ENCODE results near the gene MMP15. TPM values are rescaled to one million over a fixed set of nuclear protein-coding genes. Genes with fewer than 3 reads are reported as not detected.
"Not testable (repeated sequence)": the region's sequence is repeated elsewhere in the genome, so short reads cannot be mapped to it uniquely, and the experiment has no call there.

Gene MMP15
- total RNA-seq, 1 experiment from 2014 or later = 3.5 TPM

- H3K4me3 ChIP-seq = no peak overlapping the region
- H3K9me3 ChIP-seq (replicated peaks) = no peaks in the 10 kb centered on the region
- no peaks in the 10 kb centered on the region for H3K36me3 ChIP-seq
- no peak overlapping the region for H3K27ac ChIP-seq
- H3K27me3 ChIP-seq = no peaks in the 10 kb centered on the region
- DNase-seq = no peak
- no peaks in the 10 kb centered on the region for H3K4me1 ChIP-seq
Observed at GRCh38 chr16:58085584-58086251, 60.2 kb downstream of the MMP15 start.

DNA sequence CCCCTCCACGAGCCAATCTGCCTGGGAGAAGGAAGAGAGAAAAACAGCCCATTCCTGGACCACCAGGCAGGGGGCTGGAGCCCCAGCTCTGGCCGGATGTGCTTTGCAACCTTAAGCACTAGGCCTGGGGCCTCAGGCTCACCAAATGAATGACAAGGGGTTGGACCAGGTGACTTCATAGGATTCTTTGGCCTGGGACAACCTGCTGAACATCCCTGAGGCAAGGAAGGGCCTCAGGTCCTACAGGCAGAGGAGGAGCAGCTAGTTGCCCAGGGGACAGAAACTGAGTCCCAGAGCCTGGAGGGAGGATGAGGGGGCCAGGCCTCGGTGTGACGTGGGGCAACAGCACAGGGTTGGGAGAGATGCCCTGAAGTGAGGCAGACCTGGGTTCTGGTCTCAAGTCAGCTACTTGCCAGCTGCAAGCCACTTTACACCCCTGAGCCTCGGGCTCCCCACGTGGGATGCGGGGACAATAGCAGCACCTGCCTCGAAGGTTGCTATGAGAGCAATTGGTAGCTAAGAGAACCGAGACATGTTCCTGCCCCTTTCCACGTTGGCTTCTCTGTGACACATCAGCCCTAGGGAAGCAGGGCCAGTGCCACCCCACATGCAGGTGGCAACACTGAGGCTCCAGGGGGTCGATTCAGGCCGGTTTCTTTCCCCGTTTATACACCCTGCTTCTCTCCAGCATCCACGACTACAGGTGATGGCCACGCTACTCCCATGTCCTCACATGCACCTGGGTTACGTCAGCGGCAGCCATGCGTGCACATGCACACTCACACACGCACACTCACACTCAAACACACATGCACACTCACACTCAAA is 61.0 kb downstream of the MMP15 start:
- no peaks in the 10 kb centered on the region for H3K4me1 ChIP-seq
- DNase-seq = no peak
- H3K36me3 ChIP-seq = no peaks in the 10 kb centered on the region
- H3K27ac ChIP-seq = no peak overlapping the region
- no peak overlapping the region for H3K4me3 ChIP-seq
- no peaks in the 10 kb centered on the region for H3K27me3 ChIP-seq
- no peaks in the 10 kb centered on the region for H3K9me3 ChIP-seq (replicated peaks)

DNA sequence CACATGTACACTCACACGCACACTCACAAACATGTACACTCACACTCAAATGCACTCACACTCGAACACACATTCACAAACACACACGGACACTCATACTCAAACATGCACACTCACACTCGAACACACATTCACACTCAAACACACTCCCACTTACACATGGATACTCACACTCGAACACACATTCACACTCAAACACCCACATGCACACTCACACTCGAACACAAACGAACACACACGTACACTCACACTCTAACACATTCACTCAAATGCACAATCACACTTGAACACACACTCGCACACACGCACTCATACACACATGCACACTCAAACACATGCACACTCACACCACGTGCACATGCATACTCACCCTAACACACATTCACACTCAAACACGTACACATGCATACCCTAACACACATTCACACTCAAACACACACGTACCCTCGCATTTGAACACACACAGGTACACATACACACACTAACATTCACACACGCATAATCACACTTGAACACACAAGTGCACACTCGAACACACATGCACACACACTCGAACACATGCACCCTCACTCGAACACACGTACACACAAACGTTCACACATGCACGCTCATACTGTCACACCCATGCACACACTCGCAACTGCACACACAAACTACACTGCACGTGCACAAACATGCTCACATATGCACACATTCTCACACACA is 61.8 kb downstream of the MMP15 start:
- DNase-seq = no peak

GRCh38 chr16:58088091-58088490 is 62.5 kb downstream of the MMP15 start:
- H3K4me3 ChIP-seq = no peak overlapping the region
- DNase-seq = no peak

More for the DNA sequence above, 61.8 kb downstream of the MMP15 start:
- Histone ChIP-seq H3K4me3 (no peak overlapping the region), H3K27me3 (no peaks in the 10 kb centered on the region), H3K27ac (no peak overlapping the region), H3K4me1 (no peaks in the 10 kb centered on the region), H3K9me3 (replicated peaks) (no peaks in the 10 kb centered on the region), H3K36me3 (no peaks in the 10 kb centered on the region)

DNA sequence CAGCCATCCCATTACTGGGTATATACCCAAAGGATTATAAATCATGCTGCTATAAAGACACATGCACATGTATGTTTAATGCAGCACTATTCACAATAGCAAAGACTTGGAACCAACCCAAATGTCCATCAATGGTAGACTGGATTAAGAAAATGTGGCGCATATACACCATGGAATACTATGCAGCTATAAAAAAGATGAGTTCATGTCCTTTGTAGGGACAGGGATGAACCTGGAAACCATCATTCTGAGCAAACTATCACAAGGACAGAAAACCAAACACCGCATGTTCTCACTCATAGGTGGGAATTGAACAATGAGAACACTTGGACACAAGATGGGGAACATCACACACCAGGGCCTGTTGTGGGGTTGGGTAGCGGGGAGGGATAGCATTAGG is 64.8 kb downstream of the MMP15 start:
- not testable (repeated sequence) for H3K9me3 ChIP-seq (replicated peaks); H3K27me3 ChIP-seq; DNase-seq

More at GRCh38 chr16:58088091-58088490, 62.5 kb downstream of the MMP15 start:
- H3K36me3 ChIP-seq = no peaks in the 10 kb centered on the region
- no peaks in the 10 kb centered on the region for H3K4me1 ChIP-seq
- H3K27ac ChIP-seq = no peak overlapping the region
- no peaks in the 10 kb centered on the region for H3K9me3 ChIP-seq (replicated peaks)
- H3K27me3 ChIP-seq = no peaks in the 10 kb centered on the region

DNA sequence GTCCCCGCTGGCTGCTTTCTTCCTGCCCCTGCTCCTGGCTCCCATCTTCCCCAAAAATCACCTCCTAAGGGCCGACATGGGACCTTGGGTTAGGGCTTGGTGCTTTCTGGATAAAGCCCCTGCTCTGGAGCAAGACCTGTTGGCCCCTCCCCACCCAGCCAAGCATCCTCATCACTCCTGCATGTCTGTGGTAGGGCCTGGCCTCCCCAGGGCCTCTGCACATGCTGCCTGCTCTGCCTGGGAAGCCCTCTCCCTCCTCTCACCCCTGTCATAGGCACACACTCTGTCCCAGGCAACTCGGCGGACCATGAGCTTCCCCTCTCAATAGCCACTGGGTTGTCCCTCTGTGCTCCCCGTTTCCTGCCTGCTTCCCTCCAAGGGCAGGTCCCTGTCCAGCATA is 68.5 kb downstream of the MMP15 start:
- no peaks in the 10 kb centered on the region for H3K36me3 ChIP-seq
- no peak overlapping the region for H3K27ac ChIP-seq
- no peaks in the 10 kb centered on the region for H3K27me3 ChIP-seq
- no peak overlapping the region for H3K4me3 ChIP-seq
- peaks cover 6% of the 10 kb centered on the region for H3K4me1 ChIP-seq
- no peak for DNase-seq
- no peaks in the 10 kb centered on the region for H3K9me3 ChIP-seq (replicated peaks)

More for the DNA sequence above, 64.8 kb downstream of the MMP15 start:
- not testable (repeated sequence) for H3K4me1 ChIP-seq, H3K36me3 ChIP-seq, H3K4me3 ChIP-seq, H3K27ac ChIP-seq

DNA sequence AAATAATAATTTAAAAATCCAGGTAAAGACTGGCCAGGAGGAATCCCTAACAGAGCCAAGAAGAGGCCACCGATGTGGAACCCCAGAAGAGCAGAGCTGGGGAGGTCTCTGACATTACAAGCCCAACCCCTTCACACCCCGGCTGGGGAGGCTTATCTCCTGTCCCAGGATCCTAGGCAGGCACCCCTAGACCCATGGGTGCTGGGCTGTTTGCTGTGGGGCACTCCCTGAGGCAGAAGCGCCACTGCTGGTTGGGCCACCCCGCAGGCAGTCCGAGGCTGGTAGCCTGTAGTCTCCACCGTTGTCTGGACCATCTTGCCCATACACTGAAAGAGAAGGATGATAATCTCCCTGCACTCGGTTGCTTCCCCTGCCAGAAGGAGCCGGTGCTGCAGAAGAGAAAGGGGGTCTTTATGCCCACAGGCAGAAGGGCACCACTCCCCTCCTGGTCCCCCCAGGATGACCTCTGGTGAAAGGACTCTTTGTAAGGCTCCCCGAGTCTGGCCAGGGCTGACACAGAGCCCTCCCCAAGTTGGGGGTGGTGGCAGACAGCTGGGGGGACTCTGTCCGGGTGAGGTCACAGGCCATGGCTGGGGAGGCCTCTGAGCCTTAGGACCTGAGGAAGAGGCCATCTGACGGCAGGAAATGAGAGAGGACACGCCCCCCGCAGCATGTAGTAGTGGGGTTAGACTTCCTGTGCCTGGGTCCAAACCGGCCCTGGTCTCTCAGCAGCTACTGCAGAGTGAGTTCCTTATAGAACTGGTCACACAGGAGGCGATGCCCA is 69.4 kb downstream of the MMP15 start:
- Histone ChIP-seq H3K9me3 (replicated peaks) (no peaks in the 10 kb centered on the region), H3K27ac (no peak overlapping the region), H3K4me3 (no peak overlapping the region), H3K27me3 (no peaks in the 10 kb centered on the region), H3K36me3 (no peaks in the 10 kb centered on the region), H3K4me1 (peaks cover 15% of the 10 kb centered on the region)
- no peak for DNase-seq

DNA sequence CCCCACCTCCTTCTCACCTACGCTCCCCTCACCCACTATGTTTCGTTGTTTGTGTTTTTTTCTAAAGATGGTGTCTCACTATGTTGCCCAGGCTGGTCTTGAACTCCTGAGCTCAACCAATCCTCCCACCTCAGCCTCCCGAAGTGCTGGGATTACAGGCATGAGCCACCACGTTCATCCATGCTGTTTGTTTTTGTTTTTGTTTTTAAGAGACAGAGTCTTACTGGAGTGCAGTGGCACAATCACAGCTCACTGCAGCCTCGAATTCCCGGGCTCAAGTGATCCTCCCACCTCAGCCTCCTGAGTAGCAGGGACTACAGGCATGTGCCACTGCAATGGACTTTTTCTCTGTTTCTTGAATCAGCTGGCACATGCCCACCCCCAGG is 70.0 kb downstream of the MMP15 start:
- peaks cover 18% of the 10 kb centered on the region for H3K4me1 ChIP-seq
- not testable (repeated sequence) for H3K27ac ChIP-seq; H3K36me3 ChIP-seq; H3K27me3 ChIP-seq; H3K4me3 ChIP-seq; DNase-seq; H3K9me3 ChIP-seq (replicated peaks)

DNA sequence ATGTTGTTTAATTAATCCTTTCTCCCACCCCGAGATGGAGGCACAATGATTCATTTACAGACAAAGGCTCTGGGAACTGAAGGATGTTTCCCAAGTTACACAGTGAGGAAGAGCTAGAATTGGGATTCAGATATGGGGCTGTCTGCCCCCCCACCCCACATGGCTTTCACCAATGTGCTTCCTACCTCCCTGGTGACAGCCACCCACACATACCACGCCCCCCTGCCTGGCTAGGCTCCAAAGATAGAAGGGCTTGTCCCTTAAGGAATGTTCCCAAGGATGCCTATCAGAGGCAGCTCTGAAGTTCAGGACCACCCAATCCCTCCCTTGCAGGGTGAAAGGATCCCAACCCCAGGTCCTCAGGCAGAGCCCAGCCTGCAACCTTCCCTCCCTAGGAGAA is 70.7 kb downstream of the MMP15 start:
- no peaks in the 10 kb centered on the region for H3K36me3 ChIP-seq
- no peak overlapping the region for H3K27ac ChIP-seq
- H3K9me3 ChIP-seq (replicated peaks) = no peaks in the 10 kb centered on the region
- peaks cover 18% of the 10 kb centered on the region for H3K4me1 ChIP-seq
- no peak for DNase-seq
- no peak overlapping the region for H3K4me3 ChIP-seq
- H3K27me3 ChIP-seq = no peaks in the 10 kb centered on the region

Other genes starting within 250 kb of the MMP15 start
- 11.4 and 11.8 TPM in 2 replicates for gene KIFC3, start 223.3 kb upstream of the MMP15 start, total RNA-seq (2014; rRNA removed; shearing (Covaris generic))
- gene CNGB1, start 54.6 kb upstream of the MMP15 start, total RNA-seq (2014; rRNA removed; shearing (Covaris generic)) = not detected in 2 replicates
- 5.6 and 5.7 TPM in 2 replicates for gene ZNF319, start 25.1 kb upstream of the MMP15 start, total RNA-seq (2014; rRNA removed; shearing (Covaris generic))
- gene USB1, start 24.3 kb upstream of the MMP15 start, total RNA-seq (2014; rRNA removed; shearing (Covaris generic)) = 20.4 and 21.1 TPM in 2 replicates
- 116 and 119 TPM in 2 replicates for gene CFAP20, start 103.6 kb downstream of the MMP15 start, total RNA-seq (2014; rRNA removed; shearing (Covaris generic))
- 73.4 and 77.7 TPM in 2 replicates for gene CSNK2A2, start 172.4 kb downstream of the MMP15 start, total RNA-seq (2014; rRNA removed; shearing (Covaris generic))

All from SJCRH30 (cell line).